Lower leg skin (tissue), 3 donors: Measurements from ENCODE around the gene NAA10.

Source experiments
- POLR2A ChIP-seq, 2 donors: fragments of 450-650 bp; IDR thresholded peaks; one replicate each; pipeline ENCODE4 v1.6.1; 2016 to 2017; ENCODE audit warnings: antibody characterized with exemption in 2 of 2, mild to moderate bottlenecking in 1 of 2, moderate library complexity in 1 of 2
- TF ChIP-seq, protein P1 (sequence below), 3 donors: fragments of 450-650 bp; IDR thresholded peaks; one replicate each; pipeline ENCODE4 v1.5.1; 2016; ENCODE audit warnings: antibody characterized with exemption in 3 of 3, mild to moderate bottlenecking in 3 of 3, moderate library complexity in 2 of 3

- TF ChIP-seq POLR2A (IDR thresholded peaks at IDR 0.05), result no peak
- TF ChIP-seq, protein P1, sequence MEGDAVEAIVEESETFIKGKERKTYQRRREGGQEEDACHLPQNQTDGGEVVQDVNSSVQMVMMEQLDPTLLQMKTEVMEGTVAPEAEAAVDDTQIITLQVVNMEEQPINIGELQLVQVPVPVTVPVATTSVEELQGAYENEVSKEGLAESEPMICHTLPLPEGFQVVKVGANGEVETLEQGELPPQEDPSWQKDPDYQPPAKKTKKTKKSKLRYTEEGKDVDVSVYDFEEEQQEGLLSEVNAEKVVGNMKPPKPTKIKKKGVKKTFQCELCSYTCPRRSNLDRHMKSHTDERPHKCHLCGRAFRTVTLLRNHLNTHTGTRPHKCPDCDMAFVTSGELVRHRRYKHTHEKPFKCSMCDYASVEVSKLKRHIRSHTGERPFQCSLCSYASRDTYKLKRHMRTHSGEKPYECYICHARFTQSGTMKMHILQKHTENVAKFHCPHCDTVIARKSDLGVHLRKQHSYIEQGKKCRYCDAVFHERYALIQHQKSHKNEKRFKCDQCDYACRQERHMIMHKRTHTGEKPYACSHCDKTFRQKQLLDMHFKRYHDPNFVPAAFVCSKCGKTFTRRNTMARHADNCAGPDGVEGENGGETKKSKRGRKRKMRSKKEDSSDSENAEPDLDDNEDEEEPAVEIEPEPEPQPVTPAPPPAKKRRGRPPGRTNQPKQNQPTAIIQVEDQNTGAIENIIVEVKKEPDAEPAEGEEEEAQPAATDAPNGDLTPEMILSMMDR (IDR thresholded peaks at IDR 0.05), result no peak
These were observed 36.2 kb upstream of the NAA10 start for GRCh38 chrX:153971124-153971449.
